ENCODE measurements around the gene HEG1. TPM values are rescaled to one million over a fixed set of nuclear protein-coding genes. Genes with fewer than 3 reads are reported as not detected.

The HEG1 gene
- total and polyA plus RNA-seq, 11 donors, result 23.7 to 211 (median 111) TPM

DNA sequence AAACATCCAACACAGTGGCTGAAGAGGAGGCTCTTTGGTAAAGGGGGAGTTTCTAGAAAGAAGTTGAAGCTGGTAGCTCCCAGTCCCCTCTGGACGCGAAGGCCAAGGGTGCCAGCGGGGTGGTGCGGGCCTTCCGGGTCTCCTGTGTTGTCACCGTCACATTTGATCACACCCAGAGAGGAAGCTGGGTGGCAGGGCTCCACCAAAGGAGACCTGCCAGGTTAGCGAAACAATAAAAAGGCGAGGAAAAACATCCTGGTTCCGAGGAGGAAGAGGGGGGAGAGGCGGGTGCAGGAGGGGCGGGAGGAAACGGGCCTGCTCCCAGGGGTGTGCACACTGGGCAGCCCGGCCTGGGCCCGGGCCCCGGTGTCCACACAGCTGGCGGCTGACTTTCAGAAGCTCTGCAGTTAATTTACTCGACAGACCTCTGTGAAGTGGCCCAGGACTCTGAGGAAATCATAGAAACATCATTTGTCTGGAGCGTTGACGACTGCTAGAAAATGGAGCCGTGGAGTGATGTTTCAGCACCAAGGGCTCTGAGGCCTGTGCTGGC is 12.1 kb downstream of the HEG1 start:
- ATAC-seq (peak; percentile 43 to 77 (median 66)), DNase-seq (peak; percentile 71 to 79 (median 75))
- Histone ChIP-seq H3K36me3 (peaks cover 0 to 23% (median 0%) of the 10 kb centered on the region in 9 donors), H3K27me3 (no peaks in the 10 kb centered on the region), H3K4me1 (peaks cover 31 to 100% (median 98%) of the 10 kb centered on the region in 12 donors), H3K4me3 (peak overlapping the region in 7 of 12 donors; percentile 17 to 38 (median 28)), H3K9me3 (no peaks in the 10 kb centered on the region), H3K27ac (peak overlapping the region; percentile 80 to 98 (median 90))
- intact Hi-C loops (cut with DNase I), result loop anchor here in 5 of 10 donors (1.0 to 10.0 kb wide), 6 partner anchors 9 to 119 kb away; no protein-coding TSS in a partner anchor
- TF ChIP-seq, protein P1, sequence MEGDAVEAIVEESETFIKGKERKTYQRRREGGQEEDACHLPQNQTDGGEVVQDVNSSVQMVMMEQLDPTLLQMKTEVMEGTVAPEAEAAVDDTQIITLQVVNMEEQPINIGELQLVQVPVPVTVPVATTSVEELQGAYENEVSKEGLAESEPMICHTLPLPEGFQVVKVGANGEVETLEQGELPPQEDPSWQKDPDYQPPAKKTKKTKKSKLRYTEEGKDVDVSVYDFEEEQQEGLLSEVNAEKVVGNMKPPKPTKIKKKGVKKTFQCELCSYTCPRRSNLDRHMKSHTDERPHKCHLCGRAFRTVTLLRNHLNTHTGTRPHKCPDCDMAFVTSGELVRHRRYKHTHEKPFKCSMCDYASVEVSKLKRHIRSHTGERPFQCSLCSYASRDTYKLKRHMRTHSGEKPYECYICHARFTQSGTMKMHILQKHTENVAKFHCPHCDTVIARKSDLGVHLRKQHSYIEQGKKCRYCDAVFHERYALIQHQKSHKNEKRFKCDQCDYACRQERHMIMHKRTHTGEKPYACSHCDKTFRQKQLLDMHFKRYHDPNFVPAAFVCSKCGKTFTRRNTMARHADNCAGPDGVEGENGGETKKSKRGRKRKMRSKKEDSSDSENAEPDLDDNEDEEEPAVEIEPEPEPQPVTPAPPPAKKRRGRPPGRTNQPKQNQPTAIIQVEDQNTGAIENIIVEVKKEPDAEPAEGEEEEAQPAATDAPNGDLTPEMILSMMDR (IDR thresholded peaks at IDR 0.05), result no peak
- no peak for TF ChIP-seq POLR2A (IDR thresholded peaks at IDR 0.05)
- 21 to 36% (median 24%) methylated on average over 19 to 20 of the region's 20 CpGs for WGBS, 4 donors

DNA sequence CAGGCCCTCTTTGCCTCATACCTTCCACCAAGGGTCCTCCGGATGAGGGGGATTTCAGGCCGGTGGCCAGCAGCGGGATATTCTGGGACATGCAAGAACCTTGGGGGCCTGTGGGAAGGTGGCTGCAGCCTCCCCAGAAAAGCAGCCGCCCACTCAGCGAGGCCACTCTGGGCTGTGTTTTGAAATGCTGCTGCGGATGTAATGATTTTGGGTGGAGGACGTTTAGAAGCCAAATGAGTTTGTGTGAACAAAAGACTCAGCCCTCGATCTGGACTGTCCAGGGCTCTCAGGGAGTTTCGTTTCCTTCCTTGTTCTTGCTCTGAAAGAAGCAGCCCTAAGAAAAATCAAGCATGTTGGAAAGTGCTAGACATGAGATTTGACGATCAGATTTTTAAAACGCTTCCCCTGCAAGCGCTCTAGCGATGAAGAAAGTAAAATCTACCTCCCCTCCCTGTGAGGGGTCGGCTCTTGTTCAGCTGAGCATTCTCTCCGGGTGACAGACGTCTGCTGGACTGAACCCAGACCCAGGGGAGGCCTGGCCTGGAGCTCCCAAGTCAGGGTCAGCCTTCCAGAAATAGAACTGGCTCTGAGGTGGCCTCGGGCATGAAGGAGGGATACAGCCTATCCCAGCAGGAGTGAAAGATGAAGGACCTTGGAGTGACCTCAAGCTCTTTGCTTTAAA is 12.9 kb downstream of the HEG1 start:
- H3K36me3 ChIP-seq, result peaks cover 0 to 15% (median 0%) of the 10 kb centered on the region in 9 donors
- H3K4me3 ChIP-seq, result peak overlapping the region in 9 of 12 donors; percentile 9 to 38 (median 28)
- peak; percentile 73 to 84 (median 80) for ATAC-seq
- H3K9me3 ChIP-seq, result no peaks in the 10 kb centered on the region
- DNase-seq, result peak; percentile 78 to 88 (median 80)
- H3K27me3 ChIP-seq, result no peaks in the 10 kb centered on the region
- WGBS, 4 donors, result 9 to 15% (median 12%) methylated on average over 14 to 17 of the region's 17 CpGs
- intact Hi-C loops (cut with DNase I), result loop anchor here in 5 of 10 donors (1.0 to 10.0 kb wide), 5 partner anchors 9 to 119 kb away; no protein-coding TSS in a partner anchor
- H3K4me1 ChIP-seq, result peaks cover 31 to 100% (median 98%) of the 10 kb centered on the region in 12 donors
- no peak for TF ChIP-seq POLR2A (IDR thresholded peaks at IDR 0.05)
- TF ChIP-seq, protein P1 (IDR thresholded peaks at IDR 0.05), result no peak
- H3K27ac ChIP-seq, result peak overlapping the region; percentile 80 to 98 (median 90)

DNA sequence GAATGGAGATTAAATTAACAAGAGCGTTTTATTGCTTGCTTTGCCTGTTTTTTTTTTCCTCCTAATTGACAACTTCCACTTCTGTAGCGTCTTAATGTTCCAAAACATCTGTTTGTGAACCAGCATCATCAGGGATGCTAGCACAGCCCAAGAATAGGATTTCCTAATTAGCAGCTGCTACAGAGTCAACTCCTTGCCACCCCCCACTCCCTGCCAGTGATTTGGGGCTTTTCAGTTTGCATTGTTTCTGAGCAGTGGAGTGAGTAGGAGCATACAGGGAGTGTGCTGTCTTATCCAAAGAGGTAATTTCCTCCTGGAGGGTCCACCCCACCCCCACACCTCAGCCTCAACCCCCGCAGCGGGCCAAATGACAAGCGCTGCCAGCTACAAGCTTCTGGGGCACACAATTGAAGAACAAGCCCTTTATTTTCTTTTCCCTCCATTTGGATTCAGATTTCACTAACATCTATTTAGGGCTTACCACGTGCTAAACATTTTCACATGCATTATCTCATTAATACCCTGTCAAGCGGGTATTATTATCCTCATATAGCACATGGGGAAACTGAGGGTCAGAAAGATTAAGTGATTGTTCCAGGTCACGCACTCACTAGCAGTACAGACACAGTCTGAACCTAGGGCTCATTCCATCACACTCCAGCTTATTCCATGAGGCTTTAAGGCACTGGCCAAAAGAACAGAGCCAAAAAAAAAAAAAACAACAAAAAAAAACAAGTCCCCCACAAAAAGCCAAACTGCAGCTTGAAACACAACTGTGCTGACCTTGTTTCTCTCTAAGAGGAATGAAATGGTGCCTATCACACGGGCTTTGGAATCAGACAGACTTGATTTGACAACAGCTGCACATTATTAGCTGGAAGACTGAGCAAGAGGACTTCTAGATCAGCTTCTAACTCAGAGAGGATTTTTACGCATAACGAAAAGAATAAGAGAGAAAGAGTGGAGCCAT is 16.4 kb downstream of the HEG1 start:
- H3K27me3 ChIP-seq, result no peaks in the 10 kb centered on the region
- H3K36me3 ChIP-seq, result peaks cover 0 to 3% (median 0%) of the 10 kb centered on the region in 9 donors
- intact Hi-C loops (cut with DNase I), result loop anchor here in 4 of 10 donors (5.0 to 10.0 kb wide), 4 partner anchors 42 to 123 kb away; no protein-coding TSS in a partner anchor
- peak overlapping the region; percentile 44 to 94 (median 70) for H3K27ac ChIP-seq
- H3K4me1 ChIP-seq, result peaks cover 23 to 88% (median 75%) of the 10 kb centered on the region in 12 donors
- peak overlapping the region in 3 of 12 donors; percentile 0 to 24 (median 6) for H3K4me3 ChIP-seq
- peaks cover 0 to 10% (median 0%) of the 10 kb centered on the region in 12 donors for H3K9me3 ChIP-seq
- no peak for DNase-seq
- TF ChIP-seq, protein P1 (IDR thresholded peaks at IDR 0.05), result no peak
- no peak for TF ChIP-seq POLR2A (IDR thresholded peaks at IDR 0.05)
- ATAC-seq, result peak in 3 of 4 donors; percentile 1 to 22 (median 12)
- WGBS, 4 donors, result 25 to 34% (median 29%) methylated on average over 11 of the region's 11 CpGs

All from heart left ventricle (tissue), 16 donors.